22Rv1 (cell line): Measurements from ENCODE around the gene IQGAP2.

Experiments used
- CTCF ChIP-seq: fragments of 450-650 bp; IDR thresholded peaks from 2 replicates; pipeline ENCODE4 v1.5.1; 2017; ENCODE audit warnings: mild to moderate bottlenecking
- ZFX ChIP-seq: fragments of 450-650 bp; IDR thresholded peaks from 2 replicates; pipeline ENCODE4 v1.6.1; 2017; ENCODE audit warnings: antibody characterized with exemption, borderline replicate concordance

- TF ChIP-seq CTCF (no peak), ZFX (no peak)
Measured at GRCh38 chr5:76397200-76397599, 5.9 kb upstream of the IQGAP2 start.
